Suprapubic skin (tissue), 4 donors: ENCODE measurements around the gene DPY19L1. TPM values are rescaled to one million over a fixed set of nuclear protein-coding genes. Genes with fewer than 3 reads are reported as not detected.

Experiments
- DNase-seq, 2 donors: peaks; one replicate each; pipeline ENCODE4 v3.0.0-alpha.2; 2019; ENCODE audit warnings: low spot score in 2 of 2
- H3K27ac ChIP-seq: fragments of 200-600 bp; sonication (generic); one replicate; pipeline ENCODE4 v1.5.1; 2019
- H3K27me3 ChIP-seq: fragments of 200-600 bp; sonication (generic); one replicate; pipeline ENCODE4 v1.5.1; 2019
- H3K36me3 ChIP-seq: fragments of 200-600 bp; sonication (generic); one replicate; pipeline ENCODE4 v1.5.1; 2019
- H3K4me1 ChIP-seq: fragments of 200-600 bp; sonication (generic); one replicate; pipeline ENCODE4 v1.5.1; 2019
- H3K4me3 ChIP-seq: fragments of 200-600 bp; sonication (generic); one replicate; pipeline ENCODE4 v1.5.1; 2019; ENCODE audit warnings: mild to moderate bottlenecking
- H3K9me3 ChIP-seq: fragments of 200-600 bp; sonication (generic); one replicate; pipeline ENCODE4 v1.5.1; 2019
- EP300 ChIP-seq: sonication (generic); formaldehyde crosslinking; IDR thresholded peaks from one replicate; pipeline ENCODE4 v1.6.1; 2017; ENCODE audit warnings: antibody characterized with exemption
- POLR2A ChIP-seq, 2 donors: fragments of 450-650 bp; IDR thresholded peaks; one replicate each; pipeline ENCODE4 v1.6.1; 2017; ENCODE audit warnings: antibody characterized with exemption in 2 of 2, mild to moderate bottlenecking in 2 of 2, moderate library complexity in 2 of 2
- POLR2AphosphoS5 ChIP-seq, 3 donors: sonication (generic); formaldehyde crosslinking; IDR thresholded peaks; one replicate each; pipeline ENCODE4 v1.6.1; 2017; ENCODE audit warnings: antibody characterized with exemption in 3 of 3
- WGBS: methylation state at CpG from one replicate; pipeline ENCODE4 v1.1.5; 2018; 5-methylcytosine and 5-hydroxymethylcytosine counted together
- total RNA-seq, 4 donors: library from RNA; depleted of rRNA; stranded (reverse); fragments of >200 nt; gene quantifications; one replicate each; pipeline ENCODE4 v1.1.0, GENCODE V29; 2016
- TF ChIP-seq, protein P1 (sequence below), 2 donors: fragments of 200-600 bp in 1 of 2; fragments of 450-650 bp in 1 of 2; sonication (generic) in 1 of 2; IDR thresholded peaks; one replicate each; pipeline ENCODE4 v1.5.1; 2016 to 2019; ENCODE audit warnings: antibody characterized with exemption in 2 of 2, mild to moderate bottlenecking in 1 of 2, moderate library complexity in 1 of 2

The DPY19L1 gene
- total RNA-seq, 4 donors from 2014 or later = 8.1 to 13.4 (median 10.9) TPM

DNA sequence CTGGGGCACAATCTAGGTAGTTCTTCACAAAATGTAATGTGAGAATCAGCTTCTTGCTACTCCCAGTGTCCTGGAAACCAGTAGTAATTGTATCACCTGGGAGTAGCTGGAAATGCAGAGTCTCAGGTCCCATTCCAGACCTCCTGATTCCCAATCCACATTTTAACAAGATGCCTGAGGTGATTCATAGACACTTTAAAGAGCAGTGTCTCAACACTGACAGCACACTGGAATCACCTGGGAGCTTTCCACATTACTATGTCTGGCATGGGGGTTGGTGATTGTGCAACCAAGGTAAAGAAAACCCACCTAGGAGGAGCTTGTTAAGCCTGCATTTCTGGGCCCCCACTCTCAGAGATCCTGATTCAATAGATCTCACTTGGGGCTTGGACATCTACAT is 11.1 kb downstream of the DPY19L1 start:
- no peaks in the 10 kb centered on the region for H3K36me3 ChIP-seq
- H3K27ac ChIP-seq = no peak overlapping the region
- DNase-seq = no peak
- H3K4me1 ChIP-seq = peaks cover 7% of the 10 kb centered on the region
- H3K4me3 ChIP-seq = no peak overlapping the region
- no peak for TF ChIP-seq EP300
- TF ChIP-seq, protein P1, sequence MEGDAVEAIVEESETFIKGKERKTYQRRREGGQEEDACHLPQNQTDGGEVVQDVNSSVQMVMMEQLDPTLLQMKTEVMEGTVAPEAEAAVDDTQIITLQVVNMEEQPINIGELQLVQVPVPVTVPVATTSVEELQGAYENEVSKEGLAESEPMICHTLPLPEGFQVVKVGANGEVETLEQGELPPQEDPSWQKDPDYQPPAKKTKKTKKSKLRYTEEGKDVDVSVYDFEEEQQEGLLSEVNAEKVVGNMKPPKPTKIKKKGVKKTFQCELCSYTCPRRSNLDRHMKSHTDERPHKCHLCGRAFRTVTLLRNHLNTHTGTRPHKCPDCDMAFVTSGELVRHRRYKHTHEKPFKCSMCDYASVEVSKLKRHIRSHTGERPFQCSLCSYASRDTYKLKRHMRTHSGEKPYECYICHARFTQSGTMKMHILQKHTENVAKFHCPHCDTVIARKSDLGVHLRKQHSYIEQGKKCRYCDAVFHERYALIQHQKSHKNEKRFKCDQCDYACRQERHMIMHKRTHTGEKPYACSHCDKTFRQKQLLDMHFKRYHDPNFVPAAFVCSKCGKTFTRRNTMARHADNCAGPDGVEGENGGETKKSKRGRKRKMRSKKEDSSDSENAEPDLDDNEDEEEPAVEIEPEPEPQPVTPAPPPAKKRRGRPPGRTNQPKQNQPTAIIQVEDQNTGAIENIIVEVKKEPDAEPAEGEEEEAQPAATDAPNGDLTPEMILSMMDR (IDR thresholded peaks at IDR 0.05) = no peak
- no peak for TF ChIP-seq POLR2A (IDR thresholded peaks at IDR 0.05)
- no peak for TF ChIP-seq POLR2AphosphoS5 (IDR thresholded peaks at IDR 0.05)
- H3K9me3 ChIP-seq = no peaks in the 10 kb centered on the region
- no peaks in the 10 kb centered on the region for H3K27me3 ChIP-seq

DNA sequence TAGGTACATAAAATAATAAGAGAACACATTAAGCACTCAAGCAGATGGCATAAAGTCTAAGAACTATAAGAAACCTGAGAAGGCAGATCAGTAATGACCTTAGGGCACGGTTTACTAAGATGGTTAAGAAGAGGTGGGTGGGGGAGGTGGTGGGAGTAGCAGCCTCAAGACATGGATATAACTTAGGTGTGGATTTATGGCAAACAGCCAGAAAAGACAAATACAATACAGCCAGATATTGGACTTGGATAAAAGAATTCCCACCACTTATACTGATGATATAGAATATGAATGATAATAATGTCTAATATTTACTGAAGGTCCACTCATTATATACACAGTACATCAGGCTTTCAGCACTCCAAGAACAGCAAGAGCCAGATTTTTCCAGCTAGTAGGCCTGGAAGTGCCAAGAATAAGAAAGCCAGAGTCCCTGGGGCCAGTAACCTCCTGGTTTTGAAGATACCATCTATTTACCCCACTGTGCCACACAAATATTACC is 11.9 kb downstream of the DPY19L1 start:
- DNase-seq = no peak
- Histone ChIP-seq H3K27ac (no peak overlapping the region), H3K36me3 (no peaks in the 10 kb centered on the region), H3K27me3 (no peaks in the 10 kb centered on the region), H3K9me3 (no peaks in the 10 kb centered on the region), H3K4me1 (peaks cover 7% of the 10 kb centered on the region), H3K4me3 (no peak overlapping the region)
- 52% methylated on average over 1 of the region's 1 CpG for WGBS
- TF ChIP-seq, protein P1 (IDR thresholded peaks at IDR 0.05) = no peak
- TF ChIP-seq EP300 (no peak), POLR2A (IDR thresholded peaks at IDR 0.05) (no peak), POLR2AphosphoS5 (IDR thresholded peaks at IDR 0.05) (no peak)

DNA sequence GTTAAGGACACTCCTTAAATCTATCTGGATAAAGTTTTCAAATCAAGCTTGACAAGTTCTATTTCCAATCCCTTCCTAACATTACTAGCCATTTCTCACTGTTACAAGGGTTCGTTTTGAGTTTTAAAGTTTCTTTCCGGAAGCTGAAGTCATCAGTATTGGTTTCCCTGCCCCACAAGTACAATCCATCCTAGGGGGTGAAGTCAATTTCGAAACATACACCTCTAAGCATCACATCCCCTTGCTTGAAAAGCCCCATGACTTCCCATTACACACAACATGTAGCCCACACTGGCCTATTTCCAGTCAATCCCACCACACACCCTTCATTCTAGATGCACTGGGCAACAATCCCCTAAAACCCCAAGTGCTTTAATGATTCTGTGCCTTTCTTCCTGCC is 13.0 kb downstream of the DPY19L1 start:
- Histone ChIP-seq H3K4me1 (peaks cover 7% of the 10 kb centered on the region), H3K27ac (no peak overlapping the region), H3K36me3 (no peaks in the 10 kb centered on the region), H3K9me3 (no peaks in the 10 kb centered on the region), H3K4me3 (no peak overlapping the region), H3K27me3 (no peaks in the 10 kb centered on the region)
- no peak for DNase-seq
- 86% methylated on average over 3 of the region's 3 CpGs for WGBS
- TF ChIP-seq POLR2A (IDR thresholded peaks at IDR 0.05) (no peak), POLR2AphosphoS5 (IDR thresholded peaks at IDR 0.05) (no peak)

DNA sequence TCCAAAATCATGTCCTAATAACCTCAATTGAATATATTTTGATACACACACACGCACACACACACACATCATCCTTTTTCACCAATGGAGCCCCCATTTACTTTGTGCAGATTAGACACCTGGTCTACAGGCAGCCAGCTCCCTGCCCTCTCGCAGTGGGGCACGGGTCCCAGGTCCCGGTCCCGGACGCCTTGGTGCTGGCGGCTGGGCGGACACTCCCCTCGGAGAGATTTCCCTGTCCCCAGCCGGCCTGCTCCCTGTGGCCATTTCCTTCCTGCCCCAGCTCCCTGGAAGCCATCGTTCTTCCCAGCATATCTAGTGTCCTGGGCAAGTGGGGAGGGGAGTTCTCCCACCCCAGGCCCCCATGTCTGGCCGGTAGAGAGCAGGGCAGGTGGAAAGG is 14.6 kb downstream of the DPY19L1 start:
- TF ChIP-seq POLR2AphosphoS5 (IDR thresholded peaks at IDR 0.05) = no peak
- no peak for TF ChIP-seq POLR2A (IDR thresholded peaks at IDR 0.05)
- TF ChIP-seq EP300 = no peak
- TF ChIP-seq, protein P1 (IDR thresholded peaks at IDR 0.05) = no peak
- Histone ChIP-seq H3K27me3 (no peaks in the 10 kb centered on the region), H3K4me1 (peaks cover 7% of the 10 kb centered on the region), H3K9me3 (no peaks in the 10 kb centered on the region), H3K27ac (no peak overlapping the region), H3K4me3 (no peak overlapping the region), H3K36me3 (no peaks in the 10 kb centered on the region)
- no peak for DNase-seq
- WGBS = 97% methylated on average over 12 of the region's 12 CpGs

DNA sequence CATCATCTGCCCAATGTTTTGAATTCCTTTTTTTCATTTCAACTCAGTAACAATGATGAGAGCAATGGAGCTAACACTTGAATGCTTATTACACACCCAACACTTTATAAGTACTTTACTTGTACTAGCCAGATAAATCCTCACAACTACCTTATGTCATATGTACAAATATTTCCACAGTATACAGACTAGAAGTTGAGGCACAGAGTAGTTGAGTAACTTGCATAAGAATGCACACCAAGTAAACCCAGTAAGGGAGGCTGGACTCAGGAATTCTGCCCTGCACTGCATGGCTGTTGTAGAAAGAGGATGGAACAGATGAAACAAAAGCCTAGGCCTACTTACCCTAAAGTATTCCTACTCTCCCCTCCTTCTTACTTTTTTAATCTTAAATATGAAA is 15.8 kb downstream of the DPY19L1 start:
- Histone ChIP-seq H3K27me3 (no peaks in the 10 kb centered on the region), H3K36me3 (no peaks in the 10 kb centered on the region), H3K27ac (no peak overlapping the region), H3K4me1 (peaks cover 7% of the 10 kb centered on the region), H3K9me3 (no peaks in the 10 kb centered on the region), H3K4me3 (no peak overlapping the region)
- TF ChIP-seq, protein P1 (IDR thresholded peaks at IDR 0.05) = no peak
- TF ChIP-seq EP300 (no peak), POLR2A (IDR thresholded peaks at IDR 0.05) (no peak), POLR2AphosphoS5 (IDR thresholded peaks at IDR 0.05) (no peak)
- no peak for DNase-seq

DNA sequence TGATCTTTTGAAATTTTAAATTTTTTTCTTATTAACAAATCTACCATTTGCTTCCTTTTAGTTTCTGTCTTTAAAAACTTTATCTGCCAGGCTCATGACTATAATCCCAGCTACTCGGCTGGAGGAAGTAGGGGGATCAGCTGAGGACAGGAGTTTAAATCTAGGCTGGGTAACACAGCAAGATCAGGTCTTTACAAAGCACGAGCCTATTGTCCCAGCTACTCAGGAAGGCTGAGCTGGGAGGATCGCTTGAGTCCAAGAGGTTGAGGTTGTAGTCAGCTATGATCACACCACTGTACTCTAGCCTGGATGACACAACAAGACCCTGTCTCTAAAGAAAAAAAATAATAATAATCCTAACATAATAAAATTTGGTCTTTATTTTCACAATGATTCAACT is 17.5 kb downstream of the DPY19L1 start:
- no peaks in the 10 kb centered on the region for H3K27me3 ChIP-seq
- no peak for DNase-seq
- 79% methylated on average over 3 of the region's 3 CpGs for WGBS
- H3K4me1 ChIP-seq = peaks cover under 1% of the 10 kb centered on the region
- TF ChIP-seq, protein P1 (IDR thresholded peaks at IDR 0.05) = no peak
- TF ChIP-seq POLR2A (IDR thresholded peaks at IDR 0.05) (no peak), EP300 (no peak), POLR2AphosphoS5 (IDR thresholded peaks at IDR 0.05) (no peak)
- peaks cover 4% of the 10 kb centered on the region for H3K36me3 ChIP-seq
- H3K4me3 ChIP-seq = no peak overlapping the region
- H3K27ac ChIP-seq = no peak overlapping the region
- H3K9me3 ChIP-seq = no peaks in the 10 kb centered on the region
